Adrenal gland (tissue), 5 donors: ENCODE results near the gene SPOCK3.

Source experiments
- POLR2A ChIP-seq, 2 donors: fragments of 450-650 bp; IDR thresholded peaks; one replicate each; pipeline ENCODE4 v1.6.1; 2017; ENCODE audit warnings: antibody characterized with exemption in 2 of 2, mild to moderate bottlenecking in 2 of 2, moderate library complexity in 1 of 2
- TF ChIP-seq, protein P1 (sequence below), 6 experiments: fragments of 450-650 bp in 4 of 6; fragments of 200-600 bp in 2 of 6; sonication (generic) in 1 of 6; IDR thresholded peaks; 1 replicate in 5 of 6; 2 replicates in 1 of 6; pipeline versions ENCODE4 v1.5.1 to v1.8.0; 2016 to 2021; ENCODE audit warnings: antibody characterized with exemption in 6 of 6, mild to moderate bottlenecking in 2 of 6, moderate library complexity in 1 of 6
- donor health status: DM: no; HTN: no; CAD: no.

GRCh38 chr4:166846939-166847338, 387.4 kb downstream of the SPOCK3 start:
- TF ChIP-seq POLR2A (IDR thresholded peaks at IDR 0.05): no peak
- TF ChIP-seq, protein P1, sequence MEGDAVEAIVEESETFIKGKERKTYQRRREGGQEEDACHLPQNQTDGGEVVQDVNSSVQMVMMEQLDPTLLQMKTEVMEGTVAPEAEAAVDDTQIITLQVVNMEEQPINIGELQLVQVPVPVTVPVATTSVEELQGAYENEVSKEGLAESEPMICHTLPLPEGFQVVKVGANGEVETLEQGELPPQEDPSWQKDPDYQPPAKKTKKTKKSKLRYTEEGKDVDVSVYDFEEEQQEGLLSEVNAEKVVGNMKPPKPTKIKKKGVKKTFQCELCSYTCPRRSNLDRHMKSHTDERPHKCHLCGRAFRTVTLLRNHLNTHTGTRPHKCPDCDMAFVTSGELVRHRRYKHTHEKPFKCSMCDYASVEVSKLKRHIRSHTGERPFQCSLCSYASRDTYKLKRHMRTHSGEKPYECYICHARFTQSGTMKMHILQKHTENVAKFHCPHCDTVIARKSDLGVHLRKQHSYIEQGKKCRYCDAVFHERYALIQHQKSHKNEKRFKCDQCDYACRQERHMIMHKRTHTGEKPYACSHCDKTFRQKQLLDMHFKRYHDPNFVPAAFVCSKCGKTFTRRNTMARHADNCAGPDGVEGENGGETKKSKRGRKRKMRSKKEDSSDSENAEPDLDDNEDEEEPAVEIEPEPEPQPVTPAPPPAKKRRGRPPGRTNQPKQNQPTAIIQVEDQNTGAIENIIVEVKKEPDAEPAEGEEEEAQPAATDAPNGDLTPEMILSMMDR (IDR thresholded peaks at IDR 0.05): no peak
